ENCODE results near the gene REV1. TPM values are rescaled to one million over a fixed set of nuclear protein-coding genes. Genes with fewer than 3 reads are reported as not detected.
"Not testable (repeated sequence)": the region's sequence is repeated elsewhere in the genome, so short reads cannot be mapped to it uniquely, and the experiment has no call there.

The REV1 gene
- total RNA-seq, 1 experiment from 2014 or later, result 38.7 TPM

GRCh38 chr2:99470957-99471356 is 18.9 kb downstream of the REV1 start (continued):
- TF ChIP-seq ERG (CRISPR knock-in tag; IDR thresholded peaks at IDR 0.05) (no peak), JAZF1 (CRISPR knock-in tag; IDR thresholded peaks at IDR 0.05) (no peak), SMAD3 (CRISPR knock-in tag; IDR thresholded peaks at IDR 0.05; ENCODE audit: borderline replicate concordance) (no peak), ZBTB21 (CRISPR knock-in tag; IDR thresholded peaks at IDR 0.05; ENCODE audit: borderline replicate concordance) (no peak), ZNF532 (CRISPR knock-in tag; IDR thresholded peaks at IDR 0.05; ENCODE audit: borderline replicate concordance) (no peak), ZMAT4 (CRISPR knock-in tag; IDR thresholded peaks at IDR 0.05) (no peak), ZBTB43 (CRISPR knock-in tag; IDR thresholded peaks at IDR 0.05) (no peak), ESRRA (CRISPR knock-in tag; IDR thresholded peaks at IDR 0.05; ENCODE audit: borderline replicate concordance) (no peak), FOXJ3 (CRISPR knock-in tag; IDR thresholded peaks at IDR 0.05; ENCODE audit: borderline replicate concordance) (no peak)

- CTCF ChIA-PET; H3K4me3 Mint-ChIP-seq; POLR2A ChIA-PET; ATAC-seq; DNase-seq (ENCODE audit: low spot score); H3K27me3 Mint-ChIP-seq (ENCODE audit: low read depth): not testable (repeated sequence)
- peaks cover 14% of the 10 kb centered on the region for H3K9me3 Mint-ChIP-seq
- peak; percentile 29; the same call in 1 of the 2 replicates for TF ChIP-seq NFYB (CRISPR knock-in tag; conservative IDR thresholded peaks at IDR 0.05; ENCODE audit: low read depth)
- peak overlapping the region; percentile 10; the same call in 1 of the 2 replicates for H3K27ac Mint-ChIP-seq
- H3K36me3 Mint-ChIP-seq, result peaks cover 19% of the 10 kb centered on the region
- peaks cover 70% of the 10 kb centered on the region for H3K4me1 Mint-ChIP-seq
Observed at GRCh38 chr2:99470459-99470858, 19.4 kb downstream of the REV1 start.

- no peak for TF ChIP-seq RORB (CRISPR knock-in tag; IDR thresholded peaks at IDR 0.05)
- no peak for TF ChIP-seq ELF4 (CRISPR knock-in tag; IDR thresholded peaks at IDR 0.05; ENCODE audit: low read depth)
- TF ChIP-seq ZNF281 (CRISPR knock-in tag; IDR thresholded peaks at IDR 0.05), result no peak
- no peak for TF ChIP-seq CREM (CRISPR knock-in tag; IDR thresholded peaks at IDR 0.05)
- TF ChIP-seq FOXJ3 (CRISPR knock-in tag; IDR thresholded peaks at IDR 0.05; ENCODE audit: borderline replicate concordance), result no peak
- TF ChIP-seq PRDM15 (CRISPR knock-in tag; IDR thresholded peaks at IDR 0.05), result no peak
- 0 out of 2 replicates have a peak, but pooled peaks have one; percentile 18 for ATAC-seq
- Mint-ChIP-seq H3K27me3 (ENCODE audit: low read depth) (no peaks in the 10 kb centered on the region), H3K27ac (peak overlapping the region; percentile 90), H3K4me1 (peaks cover 59% of the 10 kb centered on the region), H3K4me3 (no peak overlapping the region), H3K9me3 (peaks cover 14% of the 10 kb centered on the region), H3K36me3 (peaks cover 19% of the 10 kb centered on the region)
- DNase-seq (ENCODE audit: low spot score), result no peak
- ChIA-PET CTCF (no interaction called here), POLR2A (no interaction called here)
Observed at GRCh38 chr2:99469394-99469793, 20.4 kb downstream of the REV1 start.

All from WTC11 (cell line).